GM12878 (cell line): ENCODE measurements around the gene MLST8. TPM values are rescaled to one million over a fixed set of nuclear protein-coding genes. Genes with fewer than 3 reads are reported as not detected.
A peak's percentile ranks its signal among the peaks of the same experiment; 100 is the strongest.

Experiments
- CEBPB ChIP-seq, 2 experiments: fragments of 150-350 bp in 1 of 2; IDR thresholded peaks; 2 replicates each; pipeline ENCODE4 v1.6.1; 2012 to 2014; ENCODE audit warnings: low read depth in 2 of 2, low read length in 2 of 2, borderline replicate concordance in 1 of 2, inconsistent platforms in 1 of 2
- CUX1 ChIP-seq: IDR thresholded peaks from 2 replicates; pipeline ENCODE4 v1.6.1; 2012; ENCODE audit warnings: improper control_type of control experiment, low read depth, low read length; ENCODE audit not compliant: insufficient replicate concordance
- EED ChIP-seq: sonication (generic); IDR thresholded peaks from 2 replicates; pipeline ENCODE4 v1.6.1; 2016; ENCODE audit warnings: antibody characterized with exemption, low read depth
- ETV6 ChIP-seq, 2 experiments: fragments of 450-650 bp in 1 of 2; IDR thresholded peaks in 1 of 2; conservative IDR thresholded peaks in 1 of 2; 2 replicates each; pipeline ENCODE4 v1.6.1; 2014; ENCODE audit warnings: antibody characterized with exemption in 1 of 2, borderline replicate concordance in 1 of 2, low read depth in 1 of 2, mild to moderate bottlenecking in 1 of 2, moderate library complexity in 1 of 2
- HDAC2 ChIP-seq: fragments of 200-600 bp; sonication (generic); IDR thresholded peaks from 2 replicates; pipeline ENCODE4 v1.6.1; 2017
- IRF4 ChIP-seq: IDR thresholded peaks from 2 replicates; pipeline ENCODE4 v1.6.1; 2011; ENCODE audit warnings: low read depth, low read length
- MEF2A ChIP-seq: IDR thresholded peaks from 2 replicates; pipeline ENCODE4 v1.6.1; 2011; ENCODE audit warnings: low read depth, mild to moderate bottlenecking, low read length, moderate library complexity; ENCODE audit not compliant: insufficient read depth
- MTA2 ChIP-seq: fragments of 450-650 bp; IDR thresholded peaks from 2 replicates; pipeline ENCODE4 v1.6.1; 2016; ENCODE audit warnings: low read depth, mild to moderate bottlenecking, moderate library complexity
- MYB ChIP-seq: fragments of 150-350 bp; IDR thresholded peaks from 2 replicates; pipeline ENCODE4 v1.6.1; 2014; ENCODE audit warnings: mild to moderate bottlenecking, low read depth, low read length, borderline replicate concordance
- NFYA ChIP-seq: IDR thresholded peaks from 2 replicates; pipeline ENCODE4 v1.6.1; 2011; ENCODE audit warnings: low read depth, mild to moderate bottlenecking, low read length, improper control_type of control experiment, borderline replicate concordance
- NRF1 ChIP-seq: conservative IDR thresholded peaks from 2 replicates; pipeline ENCODE4 v1.6.1; 2011; ENCODE audit warnings: mild to moderate bottlenecking, low read depth, low read length, improper control_type of control experiment
- RCOR1 ChIP-seq: conservative IDR thresholded peaks from 2 replicates; pipeline ENCODE4 v1.6.1; 2012; ENCODE audit warnings: low read depth, low read length, improper control_type of control experiment
- SREBF1 ChIP-seq: IDR thresholded peaks from 2 replicates; pipeline ENCODE4 v1.6.1; 2012; ENCODE audit warnings: mild to moderate bottlenecking, low read length
- TAF1 ChIP-seq: IDR thresholded peaks from 2 replicates; pipeline ENCODE4 v1.6.1; 2011; ENCODE audit warnings: mild to moderate bottlenecking, low read depth, low read length, borderline replicate concordance
- YY1 ChIP-seq: IDR thresholded peaks from 2 replicates; pipeline ENCODE4 v1.6.1; 2011; ENCODE audit warnings: low read depth, mild to moderate bottlenecking, low read length
- ZNF217 ChIP-seq: fragments of 450-650 bp; IDR thresholded peaks from 2 replicates; pipeline ENCODE4 v1.6.1; 2017; ENCODE audit warnings: antibody characterized with exemption, mild to moderate bottlenecking
- polyA plus RNA-seq, 11 experiments: library from polyadenylated mRNA; depleted of rRNA in 4 of 11; unstranded in 6 of 11; stranded (reverse) in 5 of 11; fragments of >200 nt; fragmentation: Nextera tagmentation in 4 of 11; fragmentation: Illumina TruSeq in 1 of 11; extraction: Ambion mirVana in 4 of 11; extraction: Trizol in 1 of 11; gene quantifications; 1 replicate in 1 of 11; 2 replicates in 10 of 11; pipeline versions ENCODE4 v1.2.1 to v1.2.3, GENCODE V29; 2011 to 2016; ENCODE audit warnings: inconsistent platforms in 2 of 11, missing spikeins in 2 of 11, low read depth in 1 of 11
- total RNA-seq, 4 experiments: library from RNA; depleted of rRNA in 3 of 4; stranded (reverse); fragments of >200 nt in 3 of 4; fragmentation: Illumina TruSeq in 1 of 4; extraction: Trizol in 1 of 4; gene quantifications; 2 replicates each; pipeline versions ENCODE4 v1.2.1 to v1.2.3, GENCODE V29; 2013 to 2021
- TF ChIP-seq, protein P1 (sequence below): fragments of 150-350 bp; IDR thresholded peaks from 2 replicates; pipeline ENCODE4 v1.6.1; 2016; ENCODE audit warnings: low read depth, low read length

Gene MLST8
- total and polyA plus RNA-seq, 10 of the 15 experiments (the other 5 are each of a cell fraction or from before 2014, with no cell fraction given) = 1.0 to 114 (median 64.2) TPM

GRCh38 chr16:2205104-2205966 is at the start of gene MLST8 (continued):
- TF ChIP-seq CUX1 (peak; percentile 95), MEF2A (no peak), NRF1 (peak; percentile 96), ZNF217 (peak; percentile 69), MYB (no peak), MTA2 (peak; percentile 15; the same call in 1 of the 2 replicates), CEBPB (IDR thresholded peaks at IDR 0.05; ENCODE audit: borderline replicate concordance in 1 of 2, low read depth in 2 of 2, low read length in 2 of 2) (no peak), NFYA (no peak), SREBF1 (peak; percentile 90), TAF1 (peak; percentile 86), EED (peak; percentile 28; the same call in 1 of the 2 replicates), HDAC2 (no peak), ETV6 (conservative IDR thresholded peaks at IDR 0.05 in 1 of 2, IDR thresholded peaks at IDR 0.05 in 1 of 2; ENCODE audit: borderline replicate concordance in 1 of 2, low read depth in 1 of 2) (no peak), IRF4 (no peak), RCOR1 (no peak), YY1 (peak; percentile 87)
- TF ChIP-seq, protein P1, sequence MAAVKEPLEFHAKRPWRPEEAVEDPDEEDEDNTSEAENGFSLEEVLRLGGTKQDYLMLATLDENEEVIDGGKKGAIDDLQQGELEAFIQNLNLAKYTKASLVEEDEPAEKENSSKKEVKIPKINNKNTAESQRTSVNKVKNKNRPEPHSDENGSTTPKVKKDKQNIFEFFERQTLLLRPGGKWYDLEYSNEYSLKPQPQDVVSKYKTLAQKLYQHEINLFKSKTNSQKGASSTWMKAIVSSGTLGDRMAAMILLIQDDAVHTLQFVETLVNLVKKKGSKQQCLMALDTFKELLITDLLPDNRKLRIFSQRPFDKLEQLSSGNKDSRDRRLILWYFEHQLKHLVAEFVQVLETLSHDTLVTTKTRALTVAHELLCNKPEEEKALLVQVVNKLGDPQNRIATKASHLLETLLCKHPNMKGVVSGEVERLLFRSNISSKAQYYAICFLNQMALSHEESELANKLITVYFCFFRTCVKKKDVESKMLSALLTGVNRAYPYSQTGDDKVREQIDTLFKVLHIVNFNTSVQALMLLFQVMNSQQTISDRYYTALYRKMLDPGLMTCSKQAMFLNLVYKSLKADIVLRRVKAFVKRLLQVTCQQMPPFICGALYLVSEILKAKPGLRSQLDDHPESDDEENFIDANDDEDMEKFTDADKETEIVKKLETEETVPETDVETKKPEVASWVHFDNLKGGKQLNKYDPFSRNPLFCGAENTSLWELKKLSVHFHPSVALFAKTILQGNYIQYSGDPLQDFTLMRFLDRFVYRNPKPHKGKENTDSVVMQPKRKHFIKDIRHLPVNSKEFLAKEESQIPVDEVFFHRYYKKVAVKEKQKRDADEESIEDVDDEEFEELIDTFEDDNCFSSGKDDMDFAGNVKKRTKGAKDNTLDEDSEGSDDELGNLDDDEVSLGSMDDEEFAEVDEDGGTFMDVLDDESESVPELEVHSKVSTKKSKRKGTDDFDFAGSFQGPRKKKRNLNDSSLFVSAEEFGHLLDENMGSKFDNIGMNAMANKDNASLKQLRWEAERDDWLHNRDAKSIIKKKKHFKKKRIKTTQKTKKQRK = 0 out of 2 replicates have a peak, but pooled peaks have one; percentile 35
